WERI-Rb-1 (cell line): ENCODE measurements around the gene NR1D1.

ENCODE experiments used
- DNase-seq: peaks from one replicate; pipeline ENCODE4 v3.0.0-alpha.2; 2020
- H3K27ac ChIP-seq: fragments of 250-450 bp; sonication (Bioruptor Pico); 2 replicates; pipeline ENCODE4 v1.5.1; 2020; ENCODE audit warnings: mild to moderate bottlenecking, moderate library complexity
- H3K27me3 ChIP-seq: fragments of 250-450 bp; sonication (Bioruptor Pico); 2 replicates; pipeline ENCODE4 v1.5.1; 2021; ENCODE audit warnings: mild to moderate bottlenecking, low read depth, moderate library complexity; ENCODE audit not compliant: insufficient read depth, severe bottlenecking
- H3K36me3 ChIP-seq: fragments of 250-450 bp; sonication (Bioruptor Pico); 2 replicates; pipeline ENCODE4 v1.5.1; 2020; ENCODE audit warnings: mild to moderate bottlenecking, moderate library complexity
- H3K4me3 ChIP-seq: 2 replicates; pipeline ENCODE4 v1.5.1; 2011; ENCODE audit warnings: low read depth, mild to moderate bottlenecking, control low read depth, low read length
- H3K9me3 ChIP-seq: fragments of 250-450 bp; sonication (Bioruptor Pico); 2 replicates; pipeline ENCODE4 v1.5.1; 2021; ENCODE audit warnings: mild to moderate bottlenecking, moderate library complexity; ENCODE audit not compliant: severe bottlenecking
- CTCF ChIP-seq: IDR thresholded peaks from 2 replicates; pipeline ENCODE4 v1.5.1; 2011; ENCODE audit warnings: low read depth, mild to moderate bottlenecking, control low read depth, inconsistent platforms, low read length

NR1D1 gene

GRCh38 chr17:40068917-40069750, 31.3 kb downstream of the NR1D1 start:
- peak; percentile 85 for DNase-seq
- TF ChIP-seq CTCF: no peak
- Histone ChIP-seq H3K27me3 (no peaks in the 10 kb centered on the region), H3K36me3 (no peaks in the 10 kb centered on the region), H3K27ac (peak overlapping the region; percentile 71), H3K9me3 (no peaks in the 10 kb centered on the region), H3K4me3 (peak overlapping the region; percentile 25)

DNA sequence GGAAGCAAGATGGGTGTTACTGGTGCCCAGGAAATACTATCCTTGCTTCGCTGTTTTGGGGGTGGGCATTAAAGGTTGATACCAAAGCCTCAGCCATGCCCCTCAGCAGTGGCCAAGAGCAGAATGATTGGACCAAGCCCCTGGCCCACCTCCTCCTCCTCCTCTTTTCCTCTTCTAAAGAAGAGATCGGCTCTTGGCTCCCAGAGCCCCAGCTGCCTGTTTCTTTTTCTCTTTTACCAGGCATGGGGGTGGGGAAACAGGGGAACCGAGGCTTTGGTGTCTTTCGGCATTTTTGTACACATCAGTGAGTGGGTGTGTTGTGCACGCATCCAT, 31.8 kb downstream of the NR1D1 start:
- H3K27me3 ChIP-seq: no peaks in the 10 kb centered on the region
- no peak for TF ChIP-seq CTCF
- H3K4me3 ChIP-seq: peak overlapping the region; percentile 25
- H3K9me3 ChIP-seq: no peaks in the 10 kb centered on the region
- H3K36me3 ChIP-seq: no peaks in the 10 kb centered on the region
- no peak for DNase-seq
- peak overlapping the region; percentile 71 for H3K27ac ChIP-seq

GRCh38 chr17:40068129-40068581, 32.2 kb downstream of the NR1D1 start:
- no peaks in the 10 kb centered on the region for H3K9me3 ChIP-seq
- H3K4me3 ChIP-seq: no peak overlapping the region
- TF ChIP-seq CTCF: no peak

GRCh38 chr17:40067710-40068109, 32.7 kb downstream of the NR1D1 start:
- TF ChIP-seq CTCF: no peak
- no peaks in the 10 kb centered on the region; the same call in 1 of the 2 replicates for H3K36me3 ChIP-seq
- H3K27me3 ChIP-seq: no peaks in the 10 kb centered on the region
- no peak overlapping the region for H3K4me3 ChIP-seq
- H3K27ac ChIP-seq: no peak overlapping the region
- no peaks in the 10 kb centered on the region for H3K9me3 ChIP-seq
- no peak for DNase-seq

More at GRCh38 chr17:40068129-40068581, 32.2 kb downstream of the NR1D1 start:
- Histone ChIP-seq H3K27me3 (no peaks in the 10 kb centered on the region), H3K27ac (peak overlapping the region; percentile 71), H3K36me3 (no peaks in the 10 kb centered on the region; the same call in 1 of the 2 replicates)
- no peak for DNase-seq

DNA sequence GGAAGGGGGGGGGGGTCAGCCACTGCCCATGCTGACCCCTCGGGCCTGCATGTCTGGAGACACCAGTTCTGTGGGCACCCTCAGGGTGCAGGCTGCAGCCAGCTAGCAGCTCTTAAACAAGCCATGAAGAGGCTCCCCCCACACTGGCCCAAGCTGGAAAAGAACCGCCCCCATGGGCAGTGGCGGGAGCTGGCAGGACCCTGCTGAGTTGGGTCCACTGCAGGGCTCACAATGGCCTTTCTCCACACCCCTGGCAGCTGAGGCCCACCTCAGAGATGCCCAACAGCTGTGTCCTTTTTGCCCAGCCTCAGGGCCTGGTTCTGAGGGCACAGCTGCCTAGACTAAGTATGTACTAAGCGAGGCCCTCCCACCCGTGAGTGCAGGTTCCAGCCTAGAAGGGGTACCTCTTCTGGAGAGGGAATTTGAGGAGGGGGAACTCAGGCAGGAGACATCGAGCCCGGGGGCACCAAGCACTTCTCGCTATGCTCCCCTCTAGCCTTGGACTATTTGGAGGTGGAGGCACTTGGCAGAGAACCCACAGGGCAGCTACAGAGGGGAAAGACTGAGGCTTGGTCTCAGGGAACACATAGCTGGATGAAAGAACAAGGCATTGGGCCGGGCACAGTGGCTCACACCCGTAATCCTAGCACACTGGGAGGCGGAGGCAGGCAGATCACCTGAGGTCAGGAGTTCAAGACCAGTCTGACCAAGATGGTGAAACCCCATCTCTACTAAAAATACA, 34.4 kb downstream of the NR1D1 start:
- Histone ChIP-seq H3K9me3 (no peaks in the 10 kb centered on the region), H3K27ac (no peak overlapping the region), H3K27me3 (no peaks in the 10 kb centered on the region), H3K36me3 (no peaks in the 10 kb centered on the region; the same call in 1 of the 2 replicates), H3K4me3 (no peak overlapping the region)
- DNase-seq: no peak
- TF ChIP-seq CTCF: no peak
